HepG2 (cell line): ENCODE measurements around the gene AUTS2. TPM values are rescaled to one million over a fixed set of nuclear protein-coding genes. Genes with fewer than 3 reads are reported as not detected.

Experiments used
- ATAC-seq: fragments of 200-7000 bp; cut with Tn5 transposase; 3 replicates; pipeline ENCODE4 v1.9.1; 2020; ENCODE audit warnings: mild to moderate bottlenecking, moderate library complexity
- BruUV-seq: library from RNA; stranded (reverse); fragments of 400-500 nt; replicated peaks from 2 replicates; lab custom pipeline; 2021; lab: Mats Ljungman, UMichigan
- CTCF ChIA-PET: fragments of 300-600 bp; formaldehyde crosslinking; extraction: SDS; loops from one replicate; lab custom pipeline; 2021; ENCODE audit warnings: low total read pairs, inconsistent platforms, low intra/inter-chr PET ratio; lab: Yijun Ruan, JAX
- POLR2A ChIA-PET: fragments of 350-600 bp; sonication (Branson Sonifier 250); formaldehyde crosslinking; loops from one replicate; lab custom pipeline; 2020; ENCODE audit warnings: antibody characterized with exemption, inconsistent platforms; lab: Yijun Ruan, JAX
- DNase-seq: peaks from one replicate; pipeline ENCODE4 v3.0.0-alpha.2; 2015; ENCODE audit warnings: low spot score
- FAIRE-seq: peaks from 3 replicates; lab custom pipeline; 2011; peaks lifted over from hg19 to GRCh38; lab: Jason Lieb, UNC
- H2AFZ ChIP-seq: one replicate; pipeline ENCODE4 v1.6.1; 2011; ENCODE audit warnings: low read length, inconsistent platforms
- H3K27ac ChIP-seq: fragments of 300-600 bp; 3 replicates; pipeline ENCODE4 v1.8.0; 2011; ENCODE audit warnings: mixed run types, mild to moderate bottlenecking, mixed read lengths, low read length, inconsistent platforms; ENCODE audit not compliant: insufficient read depth; ENCODE audit errors: extremely low read length
- H3K27me3 ChIP-seq, 2 experiments: fragments of 200-600 bp in 1 of 2; 2 replicates in 1 of 2; 3 replicates in 1 of 2; pipeline versions ENCODE4 v1.6.0 to v1.8.0; 2011; ENCODE audit warnings: low read length in 2 of 2, mild to moderate bottlenecking in 2 of 2, moderate library complexity in 2 of 2, inconsistent platforms in 1 of 2; ENCODE audit not compliant: insufficient read depth in 2 of 2, control insufficient read depth in 1 of 2
- H3K36me3 ChIP-seq, 2 experiments: fragments of 200-600 bp in 1 of 2; replicated peaks in 1 of 2; 2 replicates in 1 of 2; 3 replicates in 1 of 2; pipeline versions ENCODE4 v1.5.1 to v1.8.0; 2011; ENCODE audit warnings: low read length in 2 of 2, inconsistent platforms in 1 of 2; ENCODE audit not compliant: insufficient read depth in 2 of 2, control insufficient read depth in 1 of 2
- H3K4me1 ChIP-seq: 2 replicates; pipeline ENCODE4 v1.5.1; 2012; ENCODE audit warnings: low read length, inconsistent platforms; ENCODE audit not compliant: insufficient read depth
- H3K4me2 ChIP-seq: 2 replicates; pipeline ENCODE4 v1.6.0; 2011; ENCODE audit warnings: low read depth, low read length, inconsistent platforms
- H3K4me3 ChIP-seq, 3 experiments: fragments of 200-600 bp in 1 of 3; sonication (generic), shearing (Covaris generic) in 1 of 3; replicated peaks in 1 of 3; 2 replicates each; pipeline ENCODE4 v1.5.1; 2011 to 2016; ENCODE audit warnings: low read length in 3 of 3, inconsistent platforms in 2 of 3, low read depth in 2 of 3, mild to moderate bottlenecking in 2 of 3, control low read depth in 1 of 3, mixed read lengths in 1 of 3; ENCODE audit not compliant: insufficient read depth in 1 of 3
- H3K79me2 ChIP-seq: one replicate; pipeline ENCODE4 v1.6.1; 2011; ENCODE audit warnings: low read length, inconsistent platforms; ENCODE audit not compliant: insufficient read depth
- H3K9ac ChIP-seq: 2 replicates; pipeline ENCODE4 v1.6.0; 2011; ENCODE audit warnings: mild to moderate bottlenecking, low read depth, low read length, inconsistent platforms; ENCODE audit not compliant: insufficient read depth
- H3K9me3 ChIP-seq: 2 replicates; pipeline ENCODE4 v1.5.1; 2012; ENCODE audit warnings: mild to moderate bottlenecking, low read length
- H4K20me1 ChIP-seq: 2 replicates; pipeline ENCODE4 v1.6.0; 2011; ENCODE audit warnings: inconsistent platforms, mild to moderate bottlenecking, low read length, moderate library complexity; ENCODE audit not compliant: insufficient read depth
- ATM ChIP-seq: fragments of 450-650 bp; IDR thresholded peaks from 2 replicates; pipeline ENCODE4 v1.7.1; 2017; ENCODE audit warnings: mild to moderate bottlenecking, borderline replicate concordance
- EP300 ChIP-seq, 3 experiments: sonication (generic) in 1 of 3; formaldehyde crosslinking in 1 of 3; IDR thresholded peaks; 2 replicates each; pipeline versions ENCODE4 v1.5.1 to v1.6.1; 2011 to 2020; ENCODE audit warnings: low read depth in 2 of 3, low read length in 2 of 3, borderline replicate concordance in 1 of 3, improper control_type of control experiment in 1 of 3, mild to moderate bottlenecking in 1 of 3, missing genetic modification reagents in 1 of 3, moderate library complexity in 1 of 3
- GATA4 ChIP-seq: sonication (generic); IDR thresholded peaks from 2 replicates; pipeline ENCODE4 v1.6.1; 2016; ENCODE audit warnings: antibody characterized with exemption, low read depth, borderline replicate concordance
- GMEB1 ChIP-seq: sonication (generic); formaldehyde crosslinking; IDR thresholded peaks from 2 replicates; pipeline ENCODE4 v1.5.1; 2020; ENCODE audit warnings: missing genetic modification reagents, mild to moderate bottlenecking, borderline replicate concordance
- HDAC2 ChIP-seq: sonication (generic); formaldehyde crosslinking; IDR thresholded peaks from 2 replicates; pipeline ENCODE4 v1.4.0; 2020; ENCODE audit warnings: missing genetic modification reagents
- HIC2 ChIP-seq: sonication (generic); formaldehyde crosslinking; IDR thresholded peaks from 2 replicates; pipeline ENCODE4 v1.9.0; 2022; ENCODE audit warnings: low read depth, missing genetic modification reagents
- HNRNPLL ChIP-seq: fragments of 200-400 bp; formaldehyde crosslinking; IDR thresholded peaks from 2 replicates; pipeline ENCODE4 v1.6.1; 2017; ENCODE audit warnings: mild to moderate bottlenecking, low read depth, low read length; ENCODE audit not compliant: poor library complexity, severe bottlenecking
- IRX3 ChIP-seq: sonication (generic); formaldehyde crosslinking; IDR thresholded peaks from 2 replicates; pipeline ENCODE4 v1.8.1; 2023; ENCODE audit warnings: mild to moderate bottlenecking, low read depth, missing genetic modification reagents, borderline replicate concordance
- NFKBIZ ChIP-seq: IDR thresholded peaks from 2 replicates; pipeline ENCODE4 v1.6.1; 2018; ENCODE audit warnings: missing genetic modification reagents, missing compliant biosample characterization
- REL ChIP-seq: sonication (generic); formaldehyde crosslinking; conservative IDR thresholded peaks from 2 replicates; pipeline ENCODE4 v1.8.0; 2022; ENCODE audit warnings: mild to moderate bottlenecking, missing genetic modification reagents, moderate library complexity
- SALL2 ChIP-seq: sonication (generic); formaldehyde crosslinking; IDR thresholded peaks from 2 replicates; pipeline ENCODE4 v1.8.1; 2023; ENCODE audit warnings: mild to moderate bottlenecking, missing genetic modification reagents, inconsistent platforms
- SOX13 ChIP-seq, 3 experiments: fragments of 450-650 bp in 1 of 3; sonication (generic) in 1 of 3; formaldehyde crosslinking in 1 of 3; IDR thresholded peaks in 2 of 3; conservative IDR thresholded peaks in 1 of 3; 2 replicates each; pipeline versions ENCODE4 v1.5.0 to v1.6.1; 2016 to 2020; ENCODE audit warnings: antibody characterized with exemption in 1 of 3, mild to moderate bottlenecking in 1 of 3, missing compliant biosample characterization in 1 of 3, missing genetic modification reagents in 1 of 3, moderate library complexity in 1 of 3
- ZNF574 ChIP-seq: sonication (generic); formaldehyde crosslinking; IDR thresholded peaks from 2 replicates; pipeline ENCODE4 v1.4.0; 2020; ENCODE audit warnings: missing genetic modification reagents
- ZNF672 ChIP-seq: sonication (generic); formaldehyde crosslinking; IDR thresholded peaks from 2 replicates; pipeline ENCODE4 v1.8.1; 2022; ENCODE audit warnings: missing genetic modification reagents
- WGBS: methylation state at CpG from one replicate; pipeline ENCODE4 v1.1.6; 2017; ENCODE audit warnings: low lambda C conversion rate; 5-methylcytosine and 5-hydroxymethylcytosine counted together
- in situ Hi-C: cut with HindIII; loops from 2 replicates; pipeline ENCODE4 v1.10.0; 2017; ENCODE audit warnings: low pct_unique_long_range_greater_than_20kb; ENCODE audit not compliant: extremely low pct_ligation_motif_present
- intact Hi-C: fragments of 100-400 bp; cut with micrococcal nuclease; formaldehyde crosslinking; loops from one replicate; pipeline ENCODE4 v1.10.0; 2022; ENCODE audit not compliant: unreplicated experiment
- polyA plus RNA-seq, 8 experiments: library from polyadenylated mRNA; depleted of rRNA in 3 of 8; stranded (reverse) in 7 of 8; unstranded in 1 of 8; fragments of >200 nt; fragmentation: Illumina TruSeq in 4 of 8; extraction: Trizol in 4 of 8; gene quantifications; 2 replicates each; pipeline versions ENCODE4 v1.2.1 to v1.2.3, GENCODE V29; 2011 to 2016; ENCODE audit warnings: low read depth in 4 of 8, missing spikeins in 1 of 8, mixed read lengths in 1 of 8; ENCODE audit not compliant: insufficient read depth in 1 of 8
- total RNA-seq, 5 experiments: library from RNA; depleted of rRNA; stranded (reverse); fragments of >200 nt; fragmentation: Illumina TruSeq; extraction: Trizol; gene quantifications; 2 replicates each; pipeline ENCODE4 v1.2.3, GENCODE V29; 2016; ENCODE audit warnings: low read depth in 1 of 5
- TF ChIP-seq, protein P1 (sequence below): sonication (generic); formaldehyde crosslinking; IDR thresholded peaks from 2 replicates; pipeline ENCODE4 v1.8.1; 2022; ENCODE audit warnings: mild to moderate bottlenecking, missing genetic modification reagents

Gene AUTS2
- total and polyA plus RNA-seq, 2 of the 13 experiments (the other 11 are each of a cell fraction or from before 2014, with no cell fraction given): 0.38 TPM; not detected in 1

GRCh38 chr7:69665369-69665768, 67.1 kb downstream of the AUTS2 start:
- DNase-seq (no peak), FAIRE-seq (no peak), ATAC-seq (no peak)
- WGBS: 0% methylated on average over 2 of the region's 2 CpGs
- POLR2A ChIA-PET: no interaction called here
- no TSS peak for BruUV-seq
- intact Hi-C loops (no loop called here), in situ Hi-C loops (no loop called here)
- H3K9ac ChIP-seq: no peak overlapping the region
- no peak overlapping the region for H3K27ac ChIP-seq
- CTCF ChIA-PET: no interaction called here
- H3K4me2 ChIP-seq: no peak overlapping the region
- no peak overlapping the region for H3K4me3 ChIP-seq
- H3K4me1 ChIP-seq: no peaks in the 10 kb centered on the region
- H2AFZ ChIP-seq: no peak overlapping the region
- H3K79me2 ChIP-seq: no peaks in the 10 kb centered on the region
- no peaks in the 10 kb centered on the region for H3K27me3 ChIP-seq
- H4K20me1 ChIP-seq: no peaks in the 10 kb centered on the region
- no peak for TF ChIP-seq REL (CRISPR knock-in tag)
- no peak for TF ChIP-seq HNRNPLL
- TF ChIP-seq, protein P1, sequence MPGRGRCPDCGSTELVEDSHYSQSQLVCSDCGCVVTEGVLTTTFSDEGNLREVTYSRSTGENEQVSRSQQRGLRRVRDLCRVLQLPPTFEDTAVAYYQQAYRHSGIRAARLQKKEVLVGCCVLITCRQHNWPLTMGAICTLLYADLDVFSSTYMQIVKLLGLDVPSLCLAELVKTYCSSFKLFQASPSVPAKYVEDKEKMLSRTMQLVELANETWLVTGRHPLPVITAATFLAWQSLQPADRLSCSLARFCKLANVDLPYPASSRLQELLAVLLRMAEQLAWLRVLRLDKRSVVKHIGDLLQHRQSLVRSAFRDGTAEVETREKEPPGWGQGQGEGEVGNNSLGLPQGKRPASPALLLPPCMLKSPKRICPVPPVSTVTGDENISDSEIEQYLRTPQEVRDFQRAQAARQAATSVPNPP: no peak
- TF ChIP-seq NFKBIZ (CRISPR knock-in tag): no peak
- no peak for TF ChIP-seq HIC2 (CRISPR knock-in tag)
- no peak for TF ChIP-seq ZNF574 (CRISPR knock-in tag)
- no peak for TF ChIP-seq HDAC2 (CRISPR knock-in tag)
- TF ChIP-seq GMEB1 (CRISPR knock-in tag): no peak
- TF ChIP-seq SALL2 (CRISPR knock-in tag): no peak
- TF ChIP-seq ZNF672 (CRISPR knock-in tag): no peak
- TF ChIP-seq ATM: no peak
- no peak for TF ChIP-seq EP300 (IDR thresholded peaks at IDR 0.05; ENCODE audit: low read depth in 2 of 2, low read length in 2 of 2)
- no peak for TF ChIP-seq EP300 (CRISPR knock-in tag; IDR thresholded peaks at IDR 0.05; ENCODE audit: borderline replicate concordance)
- no peak for TF ChIP-seq GATA4
- TF ChIP-seq IRX3: no peak
- TF ChIP-seq SOX13 (IDR thresholded peaks at IDR 0.05): no peak
- TF ChIP-seq SOX13 (CRISPR knock-in tag; conservative IDR thresholded peaks at IDR 0.05 in 1 of 2, IDR thresholded peaks at IDR 0.05 in 1 of 2): no peak
- H3K36me3 ChIP-seq: no peaks in the 10 kb centered on the region
- no peaks in the 10 kb centered on the region for H3K9me3 ChIP-seq
